WERI-Rb-1 (cell line): Measurements from ENCODE around the gene CPT1A.

Experiments
- DNase-seq: peaks from one replicate; pipeline ENCODE4 v3.0.0-alpha.2; 2020
- H3K27ac ChIP-seq: fragments of 250-450 bp; sonication (Bioruptor Pico); 2 replicates; pipeline ENCODE4 v1.5.1; 2020; ENCODE audit warnings: mild to moderate bottlenecking, moderate library complexity
- H3K27me3 ChIP-seq: fragments of 250-450 bp; sonication (Bioruptor Pico); 2 replicates; pipeline ENCODE4 v1.5.1; 2021; ENCODE audit warnings: mild to moderate bottlenecking, low read depth, moderate library complexity; ENCODE audit not compliant: insufficient read depth, severe bottlenecking
- H3K36me3 ChIP-seq: fragments of 250-450 bp; sonication (Bioruptor Pico); 2 replicates; pipeline ENCODE4 v1.5.1; 2020; ENCODE audit warnings: mild to moderate bottlenecking, moderate library complexity
- H3K4me3 ChIP-seq: 2 replicates; pipeline ENCODE4 v1.5.1; 2011; ENCODE audit warnings: low read depth, mild to moderate bottlenecking, control low read depth, low read length
- H3K9me3 ChIP-seq: fragments of 250-450 bp; sonication (Bioruptor Pico); 2 replicates; pipeline ENCODE4 v1.5.1; 2021; ENCODE audit warnings: mild to moderate bottlenecking, moderate library complexity; ENCODE audit not compliant: severe bottlenecking
- CTCF ChIP-seq: IDR thresholded peaks from 2 replicates; pipeline ENCODE4 v1.5.1; 2011; ENCODE audit warnings: low read depth, mild to moderate bottlenecking, control low read depth, inconsistent platforms, low read length

The CPT1A gene

GRCh38 chr11:68816251-68816776, 25.4 kb downstream of the CPT1A start:
- Histone ChIP-seq H3K4me3 (no peak overlapping the region), H3K27ac (no peak overlapping the region), H3K36me3 (no peaks in the 10 kb centered on the region), H3K9me3 (no peaks in the 10 kb centered on the region), H3K27me3 (no peaks in the 10 kb centered on the region)
- TF ChIP-seq CTCF, result no peak
- no peak for DNase-seq

DNA sequence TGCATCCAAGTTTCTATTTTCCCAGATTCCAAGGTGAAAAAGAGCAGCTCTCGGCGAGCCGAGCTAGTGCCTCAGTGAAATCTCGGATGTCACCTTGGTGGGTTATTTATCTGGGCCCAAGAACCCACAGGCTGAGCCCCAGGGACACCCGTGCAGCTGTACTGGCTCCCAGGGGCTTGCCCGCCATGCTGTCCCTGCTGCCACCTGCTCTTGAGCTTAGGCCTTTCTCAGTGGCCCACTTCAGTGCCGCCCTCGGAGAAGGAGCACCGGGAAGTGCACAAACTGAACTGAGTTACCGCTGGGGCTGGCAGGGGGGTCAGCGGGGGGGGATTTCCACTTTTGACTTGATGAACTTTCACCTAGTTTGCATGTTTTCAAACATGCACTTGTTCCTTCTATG, 27.9 kb downstream of the CPT1A start:
- H3K4me3 ChIP-seq, result no peak overlapping the region
- H3K9me3 ChIP-seq, result no peaks in the 10 kb centered on the region
- TF ChIP-seq CTCF, result no peak
- DNase-seq, result no peak
- H3K27ac ChIP-seq, result no peak overlapping the region
- H3K36me3 ChIP-seq, result no peaks in the 10 kb centered on the region
- H3K27me3 ChIP-seq, result no peaks in the 10 kb centered on the region

GRCh38 chr11:68812526-68812925, 29.2 kb downstream of the CPT1A start:
- no peaks in the 10 kb centered on the region for H3K36me3 ChIP-seq
- no peaks in the 10 kb centered on the region for H3K9me3 ChIP-seq
- H3K27me3 ChIP-seq, result no peaks in the 10 kb centered on the region
- H3K27ac ChIP-seq, result no peak overlapping the region
- no peak overlapping the region for H3K4me3 ChIP-seq
- DNase-seq, result no peak
- no peak for TF ChIP-seq CTCF

DNA sequence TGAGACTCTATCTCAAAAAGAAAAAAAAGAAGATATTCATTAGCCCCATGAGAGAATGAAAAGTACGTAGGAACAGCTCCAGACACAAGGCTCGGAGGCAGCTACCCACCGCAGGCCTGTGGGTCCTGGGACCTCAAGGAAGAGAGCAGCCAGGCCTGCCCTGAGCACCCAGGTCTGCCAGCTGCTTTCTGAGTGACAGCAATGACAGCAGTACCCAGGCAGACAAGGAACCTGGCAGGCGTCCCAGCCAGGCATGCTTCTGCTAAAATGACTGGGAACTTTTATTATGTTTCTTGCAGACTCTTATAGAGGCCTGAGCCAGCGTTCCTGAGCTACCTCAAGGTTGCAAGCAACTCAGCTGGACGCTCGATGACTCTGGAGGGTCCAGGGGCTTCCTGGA, 31.6 kb downstream of the CPT1A start:
- no peak for TF ChIP-seq CTCF
- H3K27ac ChIP-seq, result no peak overlapping the region
- no peaks in the 10 kb centered on the region for H3K9me3 ChIP-seq
- H3K4me3 ChIP-seq, result no peak overlapping the region
- H3K27me3 ChIP-seq, result no peaks in the 10 kb centered on the region
- no peak for DNase-seq
- H3K36me3 ChIP-seq, result no peaks in the 10 kb centered on the region

GRCh38 chr11:68809506-68809905, 32.2 kb downstream of the CPT1A start:
- H3K9me3 ChIP-seq, result no peaks in the 10 kb centered on the region
- DNase-seq, result no peak
- H3K4me3 ChIP-seq, result no peak overlapping the region
- no peaks in the 10 kb centered on the region for H3K27me3 ChIP-seq
- H3K27ac ChIP-seq, result no peak overlapping the region
- H3K36me3 ChIP-seq, result no peaks in the 10 kb centered on the region
- no peak for TF ChIP-seq CTCF

DNA sequence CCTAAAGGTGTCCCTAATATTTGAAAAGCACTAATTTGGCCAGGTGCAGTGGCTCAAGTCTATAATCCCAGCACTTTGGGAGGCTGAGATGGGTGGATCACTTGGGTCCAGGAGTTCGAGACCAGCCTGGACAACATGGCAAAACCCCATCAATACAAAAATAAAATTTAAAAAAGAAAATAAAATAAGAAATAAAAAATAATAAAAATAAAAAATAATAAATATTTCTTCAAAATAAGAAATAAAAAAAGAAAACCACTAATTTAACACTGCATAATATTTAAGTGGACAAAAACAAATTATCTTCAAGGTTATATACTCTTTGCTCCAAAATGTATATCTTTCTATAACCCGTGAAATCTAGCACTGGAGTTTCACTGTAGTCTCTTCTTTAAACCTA, 32.9 kb downstream of the CPT1A start:
- Histone ChIP-seq H3K36me3 (no peaks in the 10 kb centered on the region), H3K27ac (no peak overlapping the region), H3K27me3 (no peaks in the 10 kb centered on the region), H3K4me3 (no peak overlapping the region), H3K9me3 (no peaks in the 10 kb centered on the region)
- no peak for DNase-seq
- TF ChIP-seq CTCF, result no peak
